ENCODE measurements around the gene GPC3. TPM values are rescaled to one million over a fixed set of nuclear protein-coding genes. Genes with fewer than 3 reads are reported as not detected.

GPC3 gene
- total RNA-seq, 1 donor from 2014 or later, result 6.7 TPM

GRCh38 chrX:133495464-133496391 lies 489.7 kb downstream of the GPC3 start:
- DNase-seq (peak; percentile 71), ATAC-seq (ENCODE audit: poor library complexity) (peak; percentile 82)
- intact Hi-C loops (cut with DNase I), result no loop called here

- no peak for ATAC-seq (ENCODE audit: poor library complexity)
- intact Hi-C loops (cut with DNase I), result no loop called here
- DNase-seq, result no peak
These were observed 492.0 kb downstream of the GPC3 start for GRCh38 chrX:133493366-133493765.

GRCh38 chrX:133490955-133491354 lies 494.4 kb downstream of the GPC3 start:
- intact Hi-C loops (cut with DNase I), result no loop called here
- DNase-seq, result no peak
- no peak for ATAC-seq (ENCODE audit: poor library complexity)
